SK-MEL-5 (cell line): Measurements from ENCODE around the gene ITGA5. TPM values are rescaled to one million over a fixed set of nuclear protein-coding genes. Genes with fewer than 3 reads are reported as not detected.

ENCODE experiments used
- DNase-seq: peaks from one replicate; pipeline ENCODE4 v3.0.0-alpha.2; 2016; ENCODE audit warnings: low read depth, low spot score
- in situ Hi-C: cut with HindIII; loops from 2 replicates; pipeline ENCODE4 v1.10.0; 2016; ENCODE audit warnings: low sequenced_read_pairs, high pct_unique_total_duplicates, low pct_unique_long_range_greater_than_20kb
- total RNA-seq: library from RNA; depleted of rRNA; stranded (reverse); fragments of >200 nt; shearing (Covaris generic); gene quantifications from 2 replicates; pipeline ENCODE4 v1.2.3, GENCODE V29; 2014

The ITGA5 gene
- total RNA-seq, 1 experiment from 2014 or later = 19.2 TPM

GRCh38 chr12:54381136-54381535 is 37.9 kb downstream of the ITGA5 start:
- no peak for DNase-seq
- in situ Hi-C loops = no loop called here

- in situ Hi-C loops = no loop called here
- peak; percentile 91 for DNase-seq
These were observed 39.5 kb downstream of the ITGA5 start for GRCh38 chr12:54379398-54380201.

GRCh38 chr12:54378796-54379397 is 40.2 kb downstream of the ITGA5 start:
- DNase-seq = peak; percentile 60
- in situ Hi-C loops = no loop called here

- in situ Hi-C loops = no loop called here
- DNase-seq = no peak
These were observed 41.1 kb downstream of the ITGA5 start for GRCh38 chr12:54377797-54378515.

GRCh38 chr12:54377007-54377406 is 42.1 kb downstream of the ITGA5 start:
- no peak for DNase-seq

GRCh38 chr12:54376596-54376995 is 42.5 kb downstream of the ITGA5 start:
- in situ Hi-C loops = no loop called here
- no peak for DNase-seq

More at GRCh38 chr12:54377007-54377406, 42.1 kb downstream of the ITGA5 start:
- in situ Hi-C loops = no loop called here

GRCh38 chr12:54375259-54375579 is 43.8 kb downstream of the ITGA5 start:
- DNase-seq = no peak
- in situ Hi-C loops = no loop called here

- no peak for DNase-seq
- in situ Hi-C loops = no loop called here
These were observed 44.4 kb downstream of the ITGA5 start for GRCh38 chr12:54374562-54375258.

- no peak for DNase-seq
- in situ Hi-C loops = no loop called here
These were observed 45.2 kb downstream of the ITGA5 start for GRCh38 chr12:54373649-54374561.

- in situ Hi-C loops = no loop called here
- no peak for DNase-seq
These were observed 46.8 kb downstream of the ITGA5 start for GRCh38 chr12:54372113-54372806.

- DNase-seq = no peak
- in situ Hi-C loops = no loop called here
These were observed 47.5 kb downstream of the ITGA5 start for GRCh38 chr12:54371328-54372112.

- in situ Hi-C loops = no loop called here
- DNase-seq = peak; percentile 82
These were observed 48.8 kb downstream of the ITGA5 start for GRCh38 chr12:54370171-54370730.

- in situ Hi-C loops = no loop called here
- DNase-seq = no peak
These were observed 49.4 kb downstream of the ITGA5 start for GRCh38 chr12:54369597-54370131.

GRCh38 chr12:54368709-54369596 is 50.1 kb downstream of the ITGA5 start:
- in situ Hi-C loops = no loop called here
- peak; percentile 92 for DNase-seq
